GM19438 (cell line): ENCODE data around the gene PCDHGA2.
"Not testable (repeated sequence)": the region's sequence is repeated elsewhere in the genome, so short reads cannot be mapped to it uniquely, and the experiment has no call there.

ENCODE experiments used
- ATAC-seq: cut with Tn5 transposase; IDR thresholded peaks from one replicate; pipeline ENCODE4 v1.9.1; 2021; ENCODE audit warnings: low read depth; ENCODE audit not compliant: unreplicated experiment

The PCDHGA2 gene

DNA sequence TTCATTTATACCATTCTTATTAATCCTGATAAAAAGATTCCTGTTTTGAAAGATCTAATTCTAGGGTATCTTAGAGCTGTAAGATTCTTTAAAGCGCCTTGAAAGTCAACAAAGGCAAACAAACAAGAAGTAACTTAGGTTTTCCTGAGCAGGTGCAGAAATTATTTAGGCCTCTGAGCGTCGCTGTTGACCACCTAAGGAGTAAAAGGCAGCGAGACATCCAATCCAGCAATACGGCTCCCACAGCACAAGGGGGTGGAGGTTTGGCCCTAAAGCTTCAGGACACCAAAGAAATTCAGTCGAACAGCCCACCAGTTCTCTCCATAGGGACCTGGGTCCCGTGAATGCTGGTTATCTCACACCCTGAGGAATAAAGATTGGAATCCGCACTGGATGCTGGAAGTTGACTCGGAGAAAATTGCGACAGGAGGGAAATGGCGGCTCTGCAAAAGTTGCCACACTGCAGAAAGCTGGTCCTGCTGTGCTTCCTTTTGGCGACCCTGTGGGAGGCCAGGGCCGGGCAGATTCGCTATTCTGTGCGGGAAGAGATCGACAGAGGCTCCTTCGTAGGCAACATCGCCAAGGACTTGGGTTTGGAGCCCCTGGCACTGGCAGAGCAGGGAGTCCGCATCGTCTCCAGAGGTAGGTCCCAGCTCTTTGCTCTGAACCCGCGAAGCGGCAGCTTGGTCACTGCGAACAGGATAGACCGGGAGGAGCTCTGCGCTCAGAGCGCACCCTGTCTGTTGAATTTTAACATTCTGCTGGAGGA is at the start of gene PCDHGA2:
TSS of gene PCDHGA2 (plus strand) at position 223 of the 769 bp plus-strand sequence.
- no peak for ATAC-seq

- ATAC-seq = no peak
Observed at GRCh38 chr5:141298376-141298775, 40.2 kb upstream of the PCDHGA2 start.

GRCh38 chr5:141303756-141304155 is 34.8 kb upstream of the PCDHGA2 start, which contains the start of gene SLC25A2:
TSS of gene SLC25A2 (minus strand) at chr5:141304049. CDS start at chr5:141303865, 184 bp downstream.
- no peak for ATAC-seq

DNA sequence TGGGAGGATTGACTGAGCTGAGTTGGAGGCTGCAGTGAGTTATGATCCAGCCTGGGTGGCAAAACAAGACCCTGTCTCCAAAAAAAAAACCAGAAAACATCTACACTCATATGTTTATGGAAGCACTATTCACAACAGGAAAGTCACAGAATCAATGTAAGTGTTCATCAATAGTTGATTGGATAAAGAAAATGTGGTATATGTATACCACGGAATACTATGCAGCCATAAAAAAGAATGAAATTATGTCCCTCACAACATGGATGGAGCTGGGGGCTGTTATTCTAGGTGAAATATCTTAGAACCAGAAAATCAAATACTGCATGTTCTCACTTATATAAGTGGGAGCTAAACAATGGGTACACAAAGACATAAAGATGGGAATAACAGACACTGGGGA is 31.9 kb upstream of the PCDHGA2 start:
- ATAC-seq = no peak

GRCh38 chr5:141313711-141314110 is 24.8 kb upstream of the PCDHGA2 start:
- no peak for ATAC-seq

- not testable (repeated sequence) for ATAC-seq
Observed at GRCh38 chr5:141316963-141317362, 21.6 kb upstream of the PCDHGA2 start.

DNA sequence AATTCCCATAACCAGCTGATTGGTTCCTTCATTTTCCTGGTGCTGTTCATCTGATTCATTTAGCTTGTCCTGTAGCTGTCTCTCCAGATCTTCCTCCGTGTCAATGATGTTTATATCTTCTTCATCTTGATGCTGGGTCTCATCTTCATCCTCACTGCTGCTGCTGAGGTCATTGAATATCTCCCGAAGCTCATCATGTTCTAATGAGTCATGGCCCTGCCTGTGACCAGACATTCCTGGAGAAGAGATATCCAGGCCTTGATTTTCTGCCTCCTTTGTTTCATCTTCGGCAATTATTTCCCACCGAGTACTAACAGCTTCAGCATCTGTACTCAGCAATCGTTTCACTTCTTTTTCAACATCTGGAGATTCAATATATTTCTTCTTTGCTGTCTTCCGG is 19.4 kb upstream of the PCDHGA2 start:
- no peak for ATAC-seq

DNA sequence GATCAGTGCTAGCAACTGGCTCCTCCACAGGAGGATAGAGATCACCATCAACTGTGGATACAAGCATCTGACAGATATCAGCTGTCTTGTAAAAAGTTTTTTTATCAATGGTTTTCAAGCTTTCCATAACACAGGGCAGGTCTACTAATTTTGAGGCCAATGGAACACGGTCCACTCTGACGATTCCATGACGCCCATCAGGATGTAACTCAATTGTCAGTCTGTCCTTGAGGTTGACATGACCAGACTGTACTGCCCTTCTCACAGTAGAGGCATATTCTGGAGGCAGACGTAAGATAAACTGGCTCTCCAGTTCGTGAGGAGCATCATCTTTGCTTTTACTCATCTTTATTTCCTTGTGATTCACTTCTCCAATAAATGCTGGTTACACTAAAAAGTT is 18.9 kb upstream of the PCDHGA2 start:
- ATAC-seq = no peak

DNA sequence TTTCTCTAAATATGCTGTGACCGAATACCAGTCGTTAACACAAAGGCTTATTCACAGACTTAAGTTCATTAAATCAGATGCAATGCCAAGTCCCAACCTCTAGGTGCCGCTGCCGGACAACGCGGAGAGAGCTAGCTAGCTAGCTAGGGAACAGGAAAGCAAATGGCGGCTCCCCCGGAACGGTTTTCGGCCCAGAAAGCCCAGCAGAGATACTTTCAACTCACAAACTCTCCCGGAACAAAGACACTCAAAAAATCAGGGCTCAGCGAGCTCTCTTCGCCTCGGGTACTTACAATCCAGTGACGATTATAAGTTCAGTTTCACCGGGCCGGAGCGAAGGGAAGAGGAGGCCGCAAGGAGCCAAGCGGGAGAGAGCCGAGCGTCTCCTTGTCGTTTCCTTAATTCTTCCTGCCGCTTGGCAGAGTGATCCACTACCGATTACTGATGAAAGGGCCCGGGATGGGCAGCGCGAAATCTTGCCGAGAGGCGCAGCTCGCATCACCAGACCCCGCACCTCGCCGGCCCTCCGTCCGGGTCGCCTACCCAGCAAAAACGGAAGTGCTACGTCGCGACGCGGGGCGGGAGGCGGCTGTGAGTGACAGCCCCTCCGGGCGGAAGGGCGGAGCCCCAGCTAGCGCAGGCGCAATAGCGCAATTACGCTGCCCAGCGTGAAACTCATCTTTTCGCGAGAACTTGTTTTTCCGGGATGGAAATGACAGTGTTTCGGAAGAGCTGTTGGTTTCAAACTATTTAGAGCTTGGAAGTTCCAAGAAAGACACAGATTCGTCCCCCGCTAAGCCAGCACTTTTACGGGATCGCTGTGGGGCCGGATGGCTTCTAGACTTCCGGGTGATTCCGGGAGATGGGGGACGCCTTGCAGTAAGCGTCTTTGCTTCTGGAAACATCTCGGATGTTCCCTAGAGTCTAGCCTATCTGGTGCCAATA is 18.1 kb upstream of the PCDHGA2 start, which contains the start of gene TAF7:
TSS of gene TAF7 (minus strand) at position 560 of the 945 bp plus-strand sequence. CDS start 740 bp downstream, outside the sequence.
- ATAC-seq = peak; percentile 93

DNA sequence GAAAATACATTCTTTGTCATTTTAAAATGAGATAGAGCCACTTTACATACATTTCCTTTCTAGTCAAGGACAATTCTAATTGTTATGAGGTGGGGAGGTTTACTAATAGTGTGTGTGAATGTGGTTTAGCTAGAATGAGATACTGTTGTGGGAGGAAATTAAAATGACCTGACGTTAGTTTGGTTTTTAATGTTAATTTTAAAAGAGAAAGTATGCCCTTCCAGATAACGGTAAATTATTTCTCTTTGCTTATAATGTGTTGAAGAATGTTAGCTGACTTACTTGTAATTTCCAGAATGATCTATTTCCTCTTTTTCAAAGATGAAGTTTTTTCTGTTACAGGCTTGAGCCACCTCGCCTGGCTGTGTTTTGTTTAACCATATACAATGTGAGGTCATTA is 16.3 kb upstream of the PCDHGA2 start:
- no peak for ATAC-seq

DNA sequence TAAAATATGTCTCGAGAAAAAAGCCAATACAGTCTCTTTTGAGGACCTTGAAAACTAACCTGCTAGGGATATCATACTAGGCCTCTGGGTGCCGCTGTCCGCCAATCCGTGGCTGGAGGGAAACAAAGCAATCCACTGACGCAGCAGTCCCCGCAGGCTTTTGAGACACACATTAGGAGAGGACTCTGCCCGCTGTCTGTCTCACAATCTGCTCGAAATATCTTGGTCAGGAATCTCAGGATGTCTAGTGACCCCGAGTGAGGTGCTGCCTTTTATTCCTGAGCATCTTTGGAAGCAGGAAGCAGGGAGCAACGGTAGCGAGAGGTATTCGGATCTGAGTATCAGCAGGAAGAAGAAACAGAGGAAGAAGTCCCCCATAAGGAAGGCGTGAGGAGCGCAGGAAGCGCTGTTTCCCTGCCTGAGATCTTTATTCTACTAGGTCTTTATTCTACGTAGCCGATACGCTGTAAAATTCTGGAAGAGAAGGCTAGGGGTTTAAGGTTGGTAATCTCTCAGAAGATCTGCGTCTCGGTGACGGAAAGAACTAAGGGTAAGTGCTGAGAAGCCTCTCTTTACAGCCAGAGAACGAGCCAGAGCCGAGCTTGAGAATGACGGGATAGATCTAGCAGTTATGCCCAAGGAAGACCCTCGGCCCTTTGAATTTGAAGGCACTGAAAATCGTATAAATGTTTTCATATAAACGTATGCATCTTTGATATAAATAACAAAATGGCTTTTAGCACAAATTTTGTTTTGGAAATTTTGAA is 12.3 kb upstream of the PCDHGA2 start:
- ATAC-seq = no peak

DNA sequence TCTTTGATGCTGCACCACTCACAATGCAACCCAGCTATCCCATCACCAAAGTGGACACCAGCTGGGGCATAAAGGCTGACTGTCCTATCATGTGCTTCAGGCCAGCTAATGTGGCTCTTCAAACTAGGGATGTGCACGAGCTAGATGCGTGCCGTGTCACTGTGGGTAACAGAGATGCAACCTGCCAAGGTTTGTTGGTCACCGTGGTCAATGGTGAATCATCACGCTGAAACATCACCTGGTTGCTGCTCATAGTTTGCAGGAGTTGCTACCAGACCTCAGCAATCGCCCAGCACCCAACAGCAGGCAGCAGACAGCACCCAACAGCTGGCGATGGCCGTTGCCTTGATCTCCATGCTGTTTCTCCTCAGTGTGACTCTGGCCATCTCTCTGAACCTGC is 10.3 kb upstream of the PCDHGA2 start:
- ATAC-seq = no peak

DNA sequence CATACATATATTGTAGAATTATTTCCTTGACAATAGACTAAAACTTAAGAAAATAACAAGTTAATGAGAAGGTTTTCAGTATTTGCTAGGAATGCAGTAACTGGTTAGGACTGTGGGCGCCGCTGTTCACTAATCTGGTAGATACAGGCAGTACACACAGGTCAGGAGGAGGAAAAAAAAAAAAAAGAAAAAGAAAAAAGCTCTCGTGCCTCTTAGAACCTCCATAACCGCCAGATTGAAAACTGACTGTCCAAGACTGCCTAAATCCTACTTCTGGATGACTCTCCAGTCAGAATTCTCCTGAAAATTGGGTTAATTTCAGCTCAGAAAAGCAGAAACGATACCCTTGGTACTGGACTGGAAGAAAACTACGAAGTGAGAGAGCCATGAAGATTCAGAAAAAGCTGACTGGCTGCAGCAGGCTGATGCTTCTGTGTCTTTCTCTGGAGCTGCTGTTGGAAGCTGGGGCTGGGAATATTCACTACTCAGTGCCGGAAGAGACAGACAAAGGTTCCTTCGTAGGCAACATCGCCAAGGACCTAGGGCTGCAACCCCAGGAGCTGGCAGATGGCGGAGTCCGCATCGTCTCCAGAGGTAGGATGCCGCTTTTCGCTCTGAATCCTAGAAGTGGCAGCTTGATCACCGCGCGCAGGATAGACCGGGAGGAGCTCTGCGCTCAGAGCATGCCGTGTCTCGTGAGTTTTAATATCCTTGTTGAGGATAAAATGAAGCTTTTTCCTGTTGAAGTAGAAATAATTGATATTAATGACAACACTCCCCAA is 8.1 kb upstream of the PCDHGA2 start, which contains the start of gene PCDHGA1:
TSS of gene PCDHGA1 (plus strand) at position 216 of the 782 bp plus-strand sequence.
- ATAC-seq = peak; percentile 74

DNA sequence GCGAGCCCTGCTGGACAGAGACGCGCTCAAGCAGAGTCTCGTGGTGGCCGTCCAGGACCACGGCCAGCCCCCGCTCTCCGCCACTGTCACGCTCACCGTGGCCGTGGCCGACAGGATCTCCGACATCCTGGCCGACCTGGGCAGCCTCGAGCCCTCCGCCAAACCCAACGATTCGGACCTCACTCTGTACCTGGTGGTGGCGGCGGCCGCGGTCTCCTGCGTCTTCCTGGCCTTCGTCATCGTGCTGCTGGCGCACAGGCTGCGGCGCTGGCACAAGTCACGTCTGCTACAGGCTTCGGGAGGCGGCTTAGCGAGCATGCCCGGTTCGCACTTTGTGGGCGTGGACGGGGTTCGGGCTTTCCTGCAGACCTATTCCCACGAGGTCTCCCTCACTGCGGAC is 6.0 kb upstream of the PCDHGA2 start:
- ATAC-seq = not testable (repeated sequence)

DNA sequence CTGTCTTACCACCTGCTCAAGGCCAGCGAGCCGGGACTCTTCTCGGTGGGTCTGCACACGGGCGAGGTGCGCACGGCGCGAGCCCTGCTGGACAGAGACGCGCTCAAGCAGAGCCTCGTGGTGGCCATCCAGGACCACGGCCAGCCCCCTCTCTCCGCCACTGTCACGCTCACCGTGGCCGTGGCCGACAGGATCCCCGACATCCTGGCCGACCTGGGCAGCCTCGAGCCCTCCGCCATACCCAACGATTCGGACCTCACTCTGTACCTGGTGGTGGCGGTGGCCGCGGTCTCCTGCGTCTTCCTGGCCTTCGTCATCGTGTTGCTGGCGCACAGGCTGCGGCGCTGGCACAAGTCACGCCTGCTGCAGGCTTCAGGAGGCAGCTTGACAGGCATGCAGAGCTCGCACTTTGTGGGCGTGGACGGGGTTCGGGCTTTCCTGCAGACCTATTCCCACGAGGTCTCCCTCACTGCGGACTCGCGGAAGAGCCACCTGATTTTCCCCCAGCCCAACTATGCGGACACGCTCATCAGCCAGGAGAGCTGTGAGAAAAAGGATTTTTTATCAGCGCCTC is 2.3 kb downstream of the PCDHGA2 start:
- ATAC-seq = not testable (repeated sequence)

GRCh38 chr5:141342773-141343172 is 4.2 kb downstream of the PCDHGA2 start:
- no peak for ATAC-seq

- no peak for ATAC-seq
Observed at GRCh38 chr5:141343242-141343952, 4.8 kb downstream of the PCDHGA2 start, which contains the start of gene PCDHGA3. TSS of gene PCDHGA3 (plus strand) at chr5:141343829. CDS start at chr5:141344034, 205 bp downstream.

DNA sequence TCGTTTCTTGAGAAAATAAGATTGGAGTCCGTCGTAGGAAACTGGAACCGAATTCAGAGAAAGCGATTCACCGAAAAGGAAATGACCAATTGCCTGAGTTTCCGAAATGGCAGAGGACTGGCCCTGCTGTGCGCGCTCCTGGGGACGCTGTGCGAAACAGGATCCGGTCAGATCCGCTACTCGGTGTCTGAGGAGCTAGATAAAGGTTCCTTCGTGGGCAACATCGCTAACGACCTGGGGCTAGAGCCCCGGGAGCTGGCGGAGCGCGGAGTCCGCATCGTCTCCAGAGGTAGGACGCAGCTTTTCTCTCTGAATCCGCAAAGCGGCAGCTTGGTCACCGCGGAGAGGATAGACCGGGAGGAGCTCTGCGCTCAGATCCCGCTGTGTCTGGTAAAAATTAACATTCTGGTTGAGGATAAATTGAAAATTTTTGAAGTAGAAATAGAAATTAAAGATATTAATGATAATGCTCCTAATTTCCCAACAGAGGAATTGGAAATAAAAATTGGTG is 5.4 kb downstream of the PCDHGA2 start:
- ATAC-seq = no peak
